ENCODE results near the gene ZMYND10. TPM values are rescaled to one million over a fixed set of nuclear protein-coding genes. Genes with fewer than 3 reads are reported as not detected.

ZMYND10 gene
- total RNA-seq, 1 experiment from 2014 or later, result 1.4 TPM

DNA sequence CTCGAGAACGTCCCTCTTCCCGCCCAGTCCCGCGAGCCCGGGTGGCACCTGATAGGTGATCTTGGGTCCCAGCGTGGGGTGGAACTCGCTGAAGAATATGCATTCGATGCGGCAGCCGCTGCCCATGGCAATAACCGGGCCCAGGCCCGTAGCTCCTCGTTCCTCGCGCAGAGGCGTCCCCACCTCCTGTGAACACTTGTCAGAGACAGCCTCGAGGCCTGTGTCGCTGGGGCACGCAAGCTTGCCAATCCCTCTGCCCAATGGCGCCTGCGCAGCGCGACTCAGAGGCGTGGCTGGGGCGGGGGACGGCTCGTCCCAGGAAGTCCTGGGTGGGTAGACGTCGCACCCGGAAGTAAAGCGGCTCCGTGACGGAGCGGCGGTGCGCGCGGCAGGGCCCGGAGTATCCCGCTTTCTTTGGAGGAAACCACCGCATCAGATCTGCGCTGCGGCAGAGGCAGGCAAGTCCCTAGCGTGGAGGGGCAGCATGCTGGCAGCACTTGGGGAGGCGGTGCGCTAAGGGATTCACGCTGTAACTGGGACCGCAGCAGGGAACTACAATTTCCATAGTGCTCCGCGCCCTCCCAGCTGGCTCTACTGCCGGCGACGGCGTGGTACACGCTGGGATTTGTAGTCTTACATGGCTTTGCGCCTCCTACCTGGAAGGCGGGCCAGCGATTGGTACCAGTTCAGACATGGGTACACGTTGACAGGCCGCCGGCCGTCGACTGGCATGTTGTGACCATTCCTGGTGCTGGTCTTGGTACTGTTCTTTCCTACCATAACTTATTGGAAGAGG lies 5.2 kb upstream of the ZMYND10 start, which contains the start of the genes CYB561D2 and NPRL2:
Gene CYB561D2, plus strand, starts transcription at position 336 of the 796 bp plus-strand sequence. CDS start 572 bp downstream, outside the sequence.
Gene NPRL2, minus strand, starts transcription at position 249 of the 796 bp plus-strand sequence. Its CDS starts 123 bp downstream, at position 126.
- WGBS (ENCODE audit: extremely low coverage, insufficient read length, low lambda C conversion rate), result no CpG with 5 or more reads among the region's 64 CpGs
- Histone ChIP-seq H2BK5ac (ENCODE audit: insufficient read length, low read length) (no peak within 1 kb of the TSS), H3K4ac (ENCODE audit: low read depth, low read length) (no peak within 1 kb of the TSS), H3K4me2 (ENCODE audit: insufficient read depth, insufficient read length, low read length) (peak within 1 kb of the TSS; percentile 74), H3K14ac (ENCODE audit: insufficient read depth, low read length) (peak within 1 kb of the TSS; percentile 14; the same call in 1 of the 2 replicates), H3T11ph (ENCODE audit: low read length) (no peak within 1 kb of the TSS), H4K20me1 (ENCODE audit: control insufficient read depth, insufficient read depth, insufficient read length) (no peaks in the 10 kb centered on the region), H2BK15ac (ENCODE audit: low read depth, low read length) (no peak within 1 kb of the TSS), H3K23me2 (ENCODE audit: insufficient read length, low read depth, low read length, poor library complexity, severe bottlenecking) (peaks cover 13% of the 10 kb centered on the region), H3K9me3 (ENCODE audit: control insufficient read depth, low read depth, low read length) (no peaks in the 10 kb centered on the region), H4K91ac (ENCODE audit: insufficient read length, low read depth, low read length) (no peak within 1 kb of the TSS), H4K8ac (replicated peaks; ENCODE audit: insufficient read length, low read depth, low read length) (no peak within 1 kb of the TSS), H3K27me3 (ENCODE audit: insufficient read depth, low read length) (no peaks in the 10 kb centered on the region), H3K18ac (ENCODE audit: insufficient read length, low read depth, low read length) (peak within 1 kb of the TSS; percentile 76), H2AFZ (ENCODE audit: low read length) (no peak within 1 kb of the TSS), H3K9ac (ENCODE audit: extremely low read depth, insufficient read length, low read length) (peak within 1 kb of the TSS; percentile 40), H2BK120ac (ENCODE audit: low read depth, low read length, poor library complexity, severe bottlenecking) (no peak within 1 kb of the TSS), H4K5ac (ENCODE audit: insufficient read length, low read depth, low read length) (no peak within 1 kb of the TSS), H2BK12ac (ENCODE audit: insufficient read length, low read depth, low read length) (no peak within 1 kb of the TSS), H3K23ac (ENCODE audit: insufficient read length, low read depth, low read length) (no peak within 1 kb of the TSS), H3K56ac (ENCODE audit: insufficient read length, low read depth, low read length) (no peak within 1 kb of the TSS), H2AK5ac (ENCODE audit: insufficient read length, low read length) (no peak within 1 kb of the TSS), H3K27ac (ENCODE audit: insufficient read length, low read depth, low read length) (no peak within 1 kb of the TSS), H3K79me2 (ENCODE audit: insufficient read depth, low read length) (no peaks in the 10 kb centered on the region), H2BK20ac (ENCODE audit: low read depth, low read length, poor library complexity, severe bottlenecking) (no peak within 1 kb of the TSS), H3K4me1 (ENCODE audit: insufficient read depth, low read length) (no peaks in the 10 kb centered on the region; the same call in 1 of the 2 replicates), H3K79me1 (ENCODE audit: insufficient read depth, low read depth, low read length, poor library complexity, severe bottlenecking) (no peaks in the 10 kb centered on the region)
- peak; percentile 96 for DNase-seq
- TF ChIP-seq, protein P1, sequence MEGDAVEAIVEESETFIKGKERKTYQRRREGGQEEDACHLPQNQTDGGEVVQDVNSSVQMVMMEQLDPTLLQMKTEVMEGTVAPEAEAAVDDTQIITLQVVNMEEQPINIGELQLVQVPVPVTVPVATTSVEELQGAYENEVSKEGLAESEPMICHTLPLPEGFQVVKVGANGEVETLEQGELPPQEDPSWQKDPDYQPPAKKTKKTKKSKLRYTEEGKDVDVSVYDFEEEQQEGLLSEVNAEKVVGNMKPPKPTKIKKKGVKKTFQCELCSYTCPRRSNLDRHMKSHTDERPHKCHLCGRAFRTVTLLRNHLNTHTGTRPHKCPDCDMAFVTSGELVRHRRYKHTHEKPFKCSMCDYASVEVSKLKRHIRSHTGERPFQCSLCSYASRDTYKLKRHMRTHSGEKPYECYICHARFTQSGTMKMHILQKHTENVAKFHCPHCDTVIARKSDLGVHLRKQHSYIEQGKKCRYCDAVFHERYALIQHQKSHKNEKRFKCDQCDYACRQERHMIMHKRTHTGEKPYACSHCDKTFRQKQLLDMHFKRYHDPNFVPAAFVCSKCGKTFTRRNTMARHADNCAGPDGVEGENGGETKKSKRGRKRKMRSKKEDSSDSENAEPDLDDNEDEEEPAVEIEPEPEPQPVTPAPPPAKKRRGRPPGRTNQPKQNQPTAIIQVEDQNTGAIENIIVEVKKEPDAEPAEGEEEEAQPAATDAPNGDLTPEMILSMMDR (conservative IDR thresholded peaks at IDR 0.05), result no peak
- H3K4me1 Mint-ChIP-seq, result peaks cover 18% of the 10 kb centered on the region in 2 experiments
- no peaks in the 10 kb centered on the region for H3K9me3 Mint-ChIP-seq
- peak within 1 kb of the TSS; percentile 94 to 96 for H3K4me3 Mint-ChIP-seq
- peaks cover 11% of the 10 kb centered on the region for H3K27me3 Mint-ChIP-seq (ENCODE audit: low read depth)
- H3K27ac Mint-ChIP-seq, result peak within 1 kb of the TSS; percentile 81 to 97 (median 89); a peak in 5 of 7 replicates
- H3K36me3 Mint-ChIP-seq (ENCODE audit: insufficient read depth in 1 of 3, low read depth in 3 of 3), result peaks cover 16 to 35% (median 27%) of the 10 kb centered on the region in 3 experiments; a peak in 6 of 7 replicates
